Measurements from ENCODE around the gene UBASH3B.

DNA sequence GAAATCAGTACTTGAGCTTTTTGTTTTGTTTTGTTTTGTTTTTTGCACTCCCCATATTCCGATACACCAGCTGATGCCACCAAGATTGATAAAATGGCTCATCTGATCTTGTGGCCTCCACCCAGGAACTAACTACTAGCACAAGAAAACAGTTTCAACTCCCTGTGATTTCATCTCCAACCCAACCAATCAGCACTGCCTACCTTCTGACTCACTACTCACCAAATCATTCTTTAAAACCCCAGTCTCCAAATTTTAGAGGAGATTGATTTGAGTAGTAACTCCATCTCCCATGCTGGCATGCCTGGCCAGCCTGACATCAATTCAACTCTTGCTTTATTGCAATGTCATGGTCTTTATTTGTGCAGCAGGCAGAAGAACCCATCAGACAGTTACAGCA lies 166.7 kb downstream of the UBASH3B start:
- TF ChIP-seq, protein P1, sequence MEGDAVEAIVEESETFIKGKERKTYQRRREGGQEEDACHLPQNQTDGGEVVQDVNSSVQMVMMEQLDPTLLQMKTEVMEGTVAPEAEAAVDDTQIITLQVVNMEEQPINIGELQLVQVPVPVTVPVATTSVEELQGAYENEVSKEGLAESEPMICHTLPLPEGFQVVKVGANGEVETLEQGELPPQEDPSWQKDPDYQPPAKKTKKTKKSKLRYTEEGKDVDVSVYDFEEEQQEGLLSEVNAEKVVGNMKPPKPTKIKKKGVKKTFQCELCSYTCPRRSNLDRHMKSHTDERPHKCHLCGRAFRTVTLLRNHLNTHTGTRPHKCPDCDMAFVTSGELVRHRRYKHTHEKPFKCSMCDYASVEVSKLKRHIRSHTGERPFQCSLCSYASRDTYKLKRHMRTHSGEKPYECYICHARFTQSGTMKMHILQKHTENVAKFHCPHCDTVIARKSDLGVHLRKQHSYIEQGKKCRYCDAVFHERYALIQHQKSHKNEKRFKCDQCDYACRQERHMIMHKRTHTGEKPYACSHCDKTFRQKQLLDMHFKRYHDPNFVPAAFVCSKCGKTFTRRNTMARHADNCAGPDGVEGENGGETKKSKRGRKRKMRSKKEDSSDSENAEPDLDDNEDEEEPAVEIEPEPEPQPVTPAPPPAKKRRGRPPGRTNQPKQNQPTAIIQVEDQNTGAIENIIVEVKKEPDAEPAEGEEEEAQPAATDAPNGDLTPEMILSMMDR (IDR thresholded peaks at IDR 0.05) = no peak
- no peak for TF ChIP-seq POLR2A (IDR thresholded peaks at IDR 0.05)
